Activated naive CD8-positive, alpha-beta T cell treated with anti-CD3 and anti-CD28 coated beads, Interleukin-2, amount 10 ng/mL, durations not matched to agents 7 days and 5 days (primary cell): ENCODE results near the gene IL13RA1. TPM values are rescaled to one million over a fixed set of nuclear protein-coding genes. Genes with fewer than 3 reads are reported as not detected.

ENCODE experiments used
- ATAC-seq: fragments of 150-1000 bp; cut with Tn5 transposase; one replicate; pipeline ENCODE4 v1.10.0; 2021; ENCODE audit warnings: low read depth, moderate library complexity
- POLR2A ChIA-PET: fragments of 350-600 bp; sonication (Branson Sonifier 250); formaldehyde crosslinking; loops from one replicate; lab custom pipeline; 2021; ENCODE audit warnings: antibody characterized with exemption; lab: Charles Lee
- DNase-seq: peaks from one replicate; pipeline ENCODE4 v3.0.0; 2021
- H3K27ac Mint-ChIP-seq: one replicate; pipeline ENCODE4 v1.8.0; 2022; ENCODE audit warnings: mild to moderate bottlenecking, mixed read lengths
- H3K27me3 Mint-ChIP-seq: one replicate; pipeline ENCODE4 v1.8.0; 2022; ENCODE audit warnings: mild to moderate bottlenecking, moderate library complexity, mixed read lengths
- H3K36me3 Mint-ChIP-seq: one replicate; pipeline ENCODE4 v1.8.0; 2021; ENCODE audit warnings: mild to moderate bottlenecking, mixed read lengths
- H3K4me1 Mint-ChIP-seq: one replicate; pipeline ENCODE4 v1.8.0; 2021; ENCODE audit warnings: mixed read lengths
- H3K4me3 Mint-ChIP-seq: one replicate; pipeline ENCODE4 v1.8.0; 2022; ENCODE audit warnings: mild to moderate bottlenecking, moderate library complexity, mixed read lengths
- H3K9me3 Mint-ChIP-seq: one replicate; pipeline ENCODE4 v1.8.0; 2021; ENCODE audit warnings: mixed read lengths
- total RNA-seq, 2 experiments: library from RNA; stranded (reverse); gene quantifications; one replicate each; pipeline ENCODE4 v1.2.3, GENCODE V29; 2021

IL13RA1 gene
- total RNA-seq, 2 experiments from 2014 or later, result 0.62 to 0.69 TPM

DNA sequence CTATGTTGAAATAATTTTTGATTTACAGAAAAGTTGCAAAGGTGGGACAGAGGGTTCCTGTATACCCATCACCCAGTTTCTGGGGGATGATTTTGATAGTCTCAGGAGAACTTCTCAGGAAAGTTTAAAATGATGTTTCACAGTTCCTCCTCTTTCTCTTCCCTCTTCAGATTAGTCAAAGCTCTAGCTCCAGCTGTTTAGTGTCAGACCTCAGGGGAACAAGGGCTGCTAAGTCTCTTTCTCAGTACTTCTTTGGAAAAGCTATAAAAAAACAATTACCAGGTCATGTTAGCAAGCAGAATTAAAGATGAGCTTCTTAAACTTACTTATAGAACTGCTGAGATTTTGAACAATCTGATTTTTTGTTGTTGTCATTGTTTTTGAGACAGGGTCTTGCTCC, 12.2 kb downstream of the IL13RA1 start:
- no peak overlapping the region for H3K4me3 Mint-ChIP-seq
- DNase-seq (no peak), ATAC-seq (no peak)
- peaks cover 8% of the 10 kb centered on the region for H3K27me3 Mint-ChIP-seq
- POLR2A ChIA-PET, result no interaction called here
- no peaks in the 10 kb centered on the region for H3K36me3 Mint-ChIP-seq
- peaks cover 1% of the 10 kb centered on the region for H3K9me3 Mint-ChIP-seq
- no peaks in the 10 kb centered on the region for H3K4me1 Mint-ChIP-seq
- H3K27ac Mint-ChIP-seq, result no peak overlapping the region

GRCh38 chrX:118740276-118740889, 13.0 kb downstream of the IL13RA1 start:
- POLR2A ChIA-PET, result no interaction called here
- Mint-ChIP-seq H3K27me3 (peaks cover 1% of the 10 kb centered on the region), H3K9me3 (peaks cover 1% of the 10 kb centered on the region), H3K36me3 (no peaks in the 10 kb centered on the region), H3K27ac (no peak overlapping the region), H3K4me1 (no peaks in the 10 kb centered on the region), H3K4me3 (no peak overlapping the region)
- ATAC-seq (no peak), DNase-seq (no peak)

GRCh38 chrX:118742176-118742575, 14.8 kb downstream of the IL13RA1 start:
- DNase-seq, result no peak
- POLR2A ChIA-PET, result no interaction called here
- Mint-ChIP-seq H3K36me3 (no peaks in the 10 kb centered on the region), H3K4me1 (no peaks in the 10 kb centered on the region), H3K4me3 (no peak overlapping the region), H3K9me3 (peaks cover 1% of the 10 kb centered on the region), H3K27me3 (no peaks in the 10 kb centered on the region), H3K27ac (no peak overlapping the region)
- ATAC-seq, result no peak

DNA sequence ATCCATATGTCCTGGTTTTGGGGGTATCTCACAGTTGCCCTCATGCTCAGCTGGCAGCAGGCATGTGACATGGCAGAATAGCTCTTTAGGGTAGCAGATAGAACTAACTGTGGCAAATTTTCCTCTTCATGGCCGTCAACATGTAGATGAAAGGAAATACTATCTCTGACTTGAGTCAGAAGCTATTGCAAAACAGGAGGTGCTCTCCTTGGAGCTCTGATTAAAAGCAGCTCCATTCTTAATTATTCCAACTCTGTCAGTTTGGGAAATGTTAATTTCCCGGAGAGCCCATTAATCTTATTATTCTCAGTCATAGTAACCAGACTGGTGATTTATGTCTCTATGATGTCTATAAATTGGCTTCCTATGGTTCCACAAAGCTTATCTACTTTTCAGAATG, 18.2 kb downstream of the IL13RA1 start:
- ATAC-seq (no peak), DNase-seq (no peak)
- Mint-ChIP-seq H3K4me3 (no peak overlapping the region), H3K36me3 (no peaks in the 10 kb centered on the region), H3K27me3 (peaks cover 2% of the 10 kb centered on the region), H3K27ac (no peak overlapping the region), H3K9me3 (no peaks in the 10 kb centered on the region), H3K4me1 (no peaks in the 10 kb centered on the region)
- POLR2A ChIA-PET, result no interaction called here

DNA sequence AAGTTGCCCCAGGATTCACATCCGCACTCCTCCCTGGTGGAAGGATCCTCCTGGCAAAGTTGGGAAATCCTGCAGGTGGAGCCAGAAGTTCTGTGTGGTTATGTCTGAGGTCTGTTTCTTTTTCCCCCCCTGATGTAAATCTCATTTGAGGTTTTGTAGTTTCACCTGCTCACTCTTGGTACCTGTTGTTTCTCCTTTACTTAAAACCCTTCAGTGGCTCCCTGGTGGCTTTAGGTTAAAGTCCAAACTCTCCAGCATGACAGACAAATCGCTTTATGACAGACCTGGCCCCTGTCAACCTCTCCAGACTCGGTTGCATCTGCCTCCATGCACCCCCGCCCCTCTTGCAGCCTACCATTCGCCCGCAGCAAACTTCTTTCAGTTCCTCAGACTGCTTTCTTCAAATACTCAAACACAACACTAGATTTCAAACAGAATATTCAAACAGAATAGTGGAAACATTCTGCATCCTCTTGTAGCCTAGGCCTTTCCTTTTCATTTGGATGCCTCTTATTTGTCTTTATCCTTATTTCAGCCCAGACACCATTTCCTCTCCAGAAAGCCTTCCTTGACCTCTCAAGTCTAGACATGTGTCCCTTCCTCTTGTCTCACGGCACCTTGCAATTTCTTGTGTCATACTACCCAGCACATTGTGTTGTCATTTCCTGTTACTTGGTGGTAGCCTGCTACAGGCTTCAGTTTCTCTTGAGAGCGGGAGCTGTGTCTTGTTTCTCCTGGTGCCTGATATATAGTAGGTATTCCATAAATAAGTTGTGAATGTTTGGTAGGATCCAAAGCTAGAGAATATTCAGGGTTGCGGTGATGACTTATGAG, 24.8 kb downstream of the IL13RA1 start:
- no peak for ATAC-seq
- Mint-ChIP-seq H3K9me3 (no peaks in the 10 kb centered on the region), H3K36me3 (no peaks in the 10 kb centered on the region), H3K27ac (no peak overlapping the region), H3K27me3 (peaks cover 11% of the 10 kb centered on the region), H3K4me3 (no peak overlapping the region), H3K4me1 (peaks cover 6% of the 10 kb centered on the region)
- DNase-seq, result no peak
- POLR2A ChIA-PET, result interaction anchor here (0.5 kb wide), 1 partner anchor 51 kb away, joined by 6 read pairs; no protein-coding TSS in a partner anchor

GRCh38 chrX:118755633-118756032, 28.2 kb downstream of the IL13RA1 start:
- peaks cover 9% of the 10 kb centered on the region for H3K27me3 Mint-ChIP-seq
- H3K9me3 Mint-ChIP-seq, result no peaks in the 10 kb centered on the region
- ATAC-seq, result no peak
- H3K4me3 Mint-ChIP-seq, result no peak overlapping the region
- POLR2A ChIA-PET, result no interaction called here
- no peaks in the 10 kb centered on the region for H3K36me3 Mint-ChIP-seq
- DNase-seq, result no peak
- H3K27ac Mint-ChIP-seq, result no peak overlapping the region
- H3K4me1 Mint-ChIP-seq, result peaks cover 6% of the 10 kb centered on the region

DNA sequence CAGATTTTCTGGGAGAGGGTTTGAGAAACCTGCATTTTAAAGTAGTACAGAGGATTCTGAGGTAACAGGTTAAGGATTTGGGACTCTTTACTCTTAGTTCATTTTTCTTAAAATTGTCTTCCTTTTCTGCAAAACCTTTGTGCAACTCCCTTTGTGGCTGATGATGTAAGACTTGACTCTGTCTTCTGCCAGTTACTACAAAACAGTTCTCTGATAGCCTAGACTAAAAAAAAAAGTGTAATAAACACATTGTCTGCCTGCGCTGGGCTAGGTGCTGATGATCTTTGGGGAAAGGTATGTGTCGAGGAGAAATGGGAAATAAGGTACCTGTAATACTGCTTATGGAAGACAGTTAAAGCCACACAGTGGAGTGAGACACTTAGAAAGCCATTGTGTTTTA, 28.7 kb downstream of the IL13RA1 start:
- no peaks in the 10 kb centered on the region for H3K36me3 Mint-ChIP-seq
- peaks cover 6% of the 10 kb centered on the region for H3K4me1 Mint-ChIP-seq
- POLR2A ChIA-PET, result no interaction called here
- no peaks in the 10 kb centered on the region for H3K9me3 Mint-ChIP-seq
- DNase-seq (no peak), ATAC-seq (no peak)
- no peak overlapping the region for H3K27ac Mint-ChIP-seq
- no peak overlapping the region for H3K4me3 Mint-ChIP-seq
- peaks cover 7% of the 10 kb centered on the region for H3K27me3 Mint-ChIP-seq

DNA sequence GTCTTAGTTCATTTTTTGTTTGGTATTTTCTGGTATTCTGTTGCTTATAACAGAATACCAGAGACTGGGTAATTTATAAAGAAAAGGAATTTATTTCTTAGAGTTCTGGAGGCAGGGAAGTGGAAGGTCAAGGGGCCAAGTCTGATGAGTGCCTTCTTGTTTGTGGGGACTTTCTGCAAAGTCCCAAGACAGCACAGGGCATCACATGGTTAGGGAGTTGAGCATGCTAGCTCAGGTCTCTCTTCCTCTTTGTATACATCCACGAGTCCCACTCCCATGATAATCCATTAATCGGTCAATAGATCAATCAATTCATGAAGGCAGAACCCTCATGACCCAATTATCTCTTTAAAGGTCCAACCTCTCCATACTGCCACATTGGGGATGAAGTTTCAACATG, 31.1 kb downstream of the IL13RA1 start:
- no peak overlapping the region for H3K4me3 Mint-ChIP-seq
- no peaks in the 10 kb centered on the region for H3K4me1 Mint-ChIP-seq
- H3K36me3 Mint-ChIP-seq, result no peaks in the 10 kb centered on the region
- ATAC-seq (no peak), DNase-seq (no peak)
- POLR2A ChIA-PET, result no interaction called here
- no peak overlapping the region for H3K27ac Mint-ChIP-seq
- peaks cover 6% of the 10 kb centered on the region for H3K27me3 Mint-ChIP-seq
- no peaks in the 10 kb centered on the region for H3K9me3 Mint-ChIP-seq

- DNase-seq, result no peak
- no peaks in the 10 kb centered on the region for H3K4me1 Mint-ChIP-seq
- no peaks in the 10 kb centered on the region for H3K36me3 Mint-ChIP-seq
- no peak overlapping the region for H3K27ac Mint-ChIP-seq
- H3K9me3 Mint-ChIP-seq, result no peaks in the 10 kb centered on the region
- no peak for ATAC-seq
- peaks cover 6% of the 10 kb centered on the region for H3K27me3 Mint-ChIP-seq
- POLR2A ChIA-PET, result no interaction called here
- no peak overlapping the region for H3K4me3 Mint-ChIP-seq
Observed at GRCh38 chrX:118760025-118760424, 32.6 kb downstream of the IL13RA1 start.

DNA sequence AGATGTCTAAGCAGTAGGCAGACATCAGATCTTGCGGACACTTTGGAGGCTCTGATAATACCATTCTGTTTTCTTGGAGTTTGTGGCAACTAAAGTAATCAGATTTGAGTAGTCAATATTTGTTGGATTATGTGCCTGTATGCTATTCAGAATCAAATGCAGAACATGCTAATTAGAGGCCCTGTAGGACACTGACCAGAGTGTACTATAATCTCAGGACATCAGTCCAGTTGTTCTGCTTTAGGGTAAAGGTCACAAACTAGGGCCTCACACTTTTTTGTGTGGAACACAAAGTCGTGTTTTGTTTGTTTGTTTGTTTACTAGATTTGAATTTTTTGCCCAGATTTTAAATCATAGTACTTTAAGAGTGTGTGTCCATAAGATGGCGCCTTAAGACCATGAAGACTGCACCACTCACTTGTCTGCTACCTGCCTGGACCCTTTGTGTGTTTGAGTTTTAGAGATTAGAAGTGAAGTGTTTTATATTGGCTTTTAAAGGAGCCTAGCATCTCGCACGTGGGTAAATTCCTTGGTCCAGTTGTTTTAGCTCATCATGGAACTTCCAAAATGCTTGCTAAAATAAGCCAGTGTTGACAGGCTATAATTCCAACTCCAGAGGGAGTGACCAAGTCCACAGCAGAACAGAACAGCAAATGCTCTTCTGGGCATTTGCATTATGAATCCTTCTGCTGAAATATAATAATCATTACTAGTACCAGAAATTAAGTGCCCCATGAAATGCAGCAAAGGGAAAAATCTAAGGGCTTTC, 34.7 kb downstream of the IL13RA1 start:
- no peak overlapping the region for H3K4me3 Mint-ChIP-seq
- H3K4me1 Mint-ChIP-seq, result no peaks in the 10 kb centered on the region
- POLR2A ChIA-PET, result no interaction called here
- no peaks in the 10 kb centered on the region for H3K9me3 Mint-ChIP-seq
- no peaks in the 10 kb centered on the region for H3K27me3 Mint-ChIP-seq
- DNase-seq (no peak), ATAC-seq (no peak)
- no peak overlapping the region for H3K27ac Mint-ChIP-seq
- H3K36me3 Mint-ChIP-seq, result no peaks in the 10 kb centered on the region

DNA sequence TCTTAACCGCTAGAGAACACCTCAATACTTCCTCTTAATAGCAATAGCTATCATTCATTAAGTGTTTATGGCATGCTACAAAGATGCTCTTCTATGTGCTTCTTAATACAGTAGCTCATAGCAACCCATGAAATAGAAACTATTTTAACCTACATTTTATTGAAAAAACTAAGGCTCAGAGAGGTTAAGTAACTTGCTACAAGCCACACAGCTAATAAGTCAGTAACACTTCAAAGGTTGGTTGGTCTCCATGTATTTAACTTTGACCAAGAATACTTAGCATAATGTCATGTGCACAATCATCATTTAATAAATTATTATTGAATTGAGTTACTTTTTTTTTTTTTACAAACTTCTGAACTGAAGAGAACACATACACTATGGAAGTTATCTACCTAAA, 36.1 kb downstream of the IL13RA1 start:
- no peak for ATAC-seq
- POLR2A ChIA-PET, result no interaction called here

DNA sequence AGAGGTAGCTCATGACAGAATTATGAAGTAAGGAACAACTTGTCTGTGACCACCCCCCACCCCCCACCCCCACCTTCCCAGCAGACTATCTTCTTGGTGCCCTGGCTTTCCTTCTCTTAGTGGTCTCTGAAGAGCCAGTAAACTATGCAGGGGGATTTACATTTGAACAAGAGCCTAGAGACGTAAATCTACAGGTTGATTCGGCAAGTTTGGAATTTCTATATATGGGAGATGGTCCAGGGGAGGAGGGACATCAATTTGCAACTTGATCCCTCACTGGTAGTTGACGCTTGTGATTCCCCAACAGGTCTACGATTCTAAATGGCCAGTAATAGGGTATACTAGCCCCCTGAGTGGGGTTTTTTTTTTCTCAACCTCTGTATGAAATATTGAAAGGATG, 36.7 kb downstream of the IL13RA1 start:
- ATAC-seq (no peak), DNase-seq (no peak)
- no peaks in the 10 kb centered on the region for H3K36me3 Mint-ChIP-seq
- H3K4me1 Mint-ChIP-seq, result no peaks in the 10 kb centered on the region
- POLR2A ChIA-PET, result no interaction called here
- no peak overlapping the region for H3K4me3 Mint-ChIP-seq
- no peak overlapping the region for H3K27ac Mint-ChIP-seq
- no peaks in the 10 kb centered on the region for H3K9me3 Mint-ChIP-seq
- H3K27me3 Mint-ChIP-seq, result no peaks in the 10 kb centered on the region

More for the DNA sequence above, 36.1 kb downstream of the IL13RA1 start:
- DNase-seq, result no peak
- Mint-ChIP-seq H3K4me3 (no peak overlapping the region), H3K27ac (no peak overlapping the region), H3K36me3 (no peaks in the 10 kb centered on the region), H3K9me3 (no peaks in the 10 kb centered on the region), H3K4me1 (no peaks in the 10 kb centered on the region), H3K27me3 (no peaks in the 10 kb centered on the region)

- POLR2A ChIA-PET, result no interaction called here
- peaks cover 3% of the 10 kb centered on the region for H3K27me3 Mint-ChIP-seq
Observed at GRCh38 chrX:118770133-118770760, 42.8 kb downstream of the IL13RA1 start.

More at GRCh38 chrX:118770133-118770760, 42.8 kb downstream of the IL13RA1 start:
- Mint-ChIP-seq H3K4me3 (no peak overlapping the region), H3K36me3 (no peaks in the 10 kb centered on the region), H3K4me1 (no peaks in the 10 kb centered on the region), H3K9me3 (no peaks in the 10 kb centered on the region), H3K27ac (no peak overlapping the region)
- DNase-seq, result no peak
- ATAC-seq, result no peak
